ENCODE results near the gene ROCK2.
A peak's percentile ranks its signal among the peaks of the same experiment; 100 is the strongest.
"Not testable (repeated sequence)": the region's sequence is repeated elsewhere in the genome, so short reads cannot be mapped to it uniquely, and the experiment has no call there.

Gene ROCK2

GRCh38 chr2:11179196-11179595 is 165.2 kb downstream of the ROCK2 start:
- DNase-seq (ENCODE audit: low spot score), result no peak

GRCh38 chr2:11177871-11178690 is 166.4 kb downstream of the ROCK2 start:
- no peak for DNase-seq (ENCODE audit: low spot score)

GRCh38 chr2:11175293-11175795 is 169.1 kb downstream of the ROCK2 start:
- DNase-seq (ENCODE audit: low spot score), result no peak

- DNase-seq (ENCODE audit: low spot score), result no peak
Measured at GRCh38 chr2:11174222-11174621, 170.2 kb downstream of the ROCK2 start.

GRCh38 chr2:11169333-11169732 is 175.1 kb downstream of the ROCK2 start:
- no peak for DNase-seq (ENCODE audit: low spot score)

GRCh38 chr2:11168488-11168887 is 175.9 kb downstream of the ROCK2 start:
- no peak for DNase-seq (ENCODE audit: low spot score)

GRCh38 chr2:11166476-11166875 is 178.0 kb downstream of the ROCK2 start:
- DNase-seq (ENCODE audit: low spot score), result no peak

- not testable (repeated sequence) for DNase-seq (ENCODE audit: low spot score)
Measured at GRCh38 chr2:11165046-11165445, 179.4 kb downstream of the ROCK2 start.

GRCh38 chr2:11163439-11164317 is 180.8 kb downstream of the ROCK2 start:
- DNase-seq (ENCODE audit: low spot score), result no peak

GRCh38 chr2:11161747-11162146 is 182.7 kb downstream of the ROCK2 start:
- no peak for DNase-seq (ENCODE audit: low spot score)

- no peak for DNase-seq (ENCODE audit: low spot score)
Measured at GRCh38 chr2:11160731-11161455, 183.5 kb downstream of the ROCK2 start.

- DNase-seq (ENCODE audit: low spot score), result no peak
Measured at GRCh38 chr2:11160256-11160655, 184.2 kb downstream of the ROCK2 start.

GRCh38 chr2:11159574-11160170 is 184.8 kb downstream of the ROCK2 start:
- no peak for DNase-seq (ENCODE audit: low spot score)

- no peak for DNase-seq (ENCODE audit: low spot score)
Measured at GRCh38 chr2:11158916-11159573, 185.4 kb downstream of the ROCK2 start.

- no peak for DNase-seq (ENCODE audit: low spot score)
Measured at GRCh38 chr2:11157731-11158130, 186.7 kb downstream of the ROCK2 start.

- no peak for DNase-seq (ENCODE audit: low spot score)
Measured at GRCh38 chr2:11157296-11157695, 187.1 kb downstream of the ROCK2 start.

GRCh38 chr2:11156396-11157075 is 187.9 kb downstream of the ROCK2 start:
- DNase-seq (ENCODE audit: low spot score), result no peak

GRCh38 chr2:11155381-11156035 is 188.9 kb downstream of the ROCK2 start, which contains the start of gene SLC66A3:
SLC66A3 (plus strand) TSS chr2:11155467; CDS start chr2:11155547, 80 bp downstream.
- peak; percentile 90 for DNase-seq (ENCODE audit: low spot score)

- DNase-seq (ENCODE audit: low spot score), result peak; percentile 92
Measured at GRCh38 chr2:11154923-11155380, 189.5 kb downstream of the ROCK2 start.
